K562 (cell line): ENCODE data around the gene DDAH2. TPM values are rescaled to one million over a fixed set of nuclear protein-coding genes. Genes with fewer than 3 reads are reported as not detected.
A peak's percentile ranks its signal among the peaks of the same experiment; 100 is the strongest.

Experiments used
- CBFA2T3 ChIP-seq: fragments of 450-650 bp; IDR thresholded peaks from 2 replicates; pipeline ENCODE4 v1.6.1; 2017
- CEBPZ ChIP-seq: fragments of 150-350 bp; IDR thresholded peaks from 2 replicates; pipeline ENCODE4 v1.6.1; 2014; ENCODE audit warnings: low read depth, mild to moderate bottlenecking, low read length, borderline replicate concordance
- CHD1 ChIP-seq: fragments of 200-600 bp; sonication (generic); IDR thresholded peaks from one replicate; pipeline ENCODE4 v1.6.1; 2012; ENCODE audit warnings: mild to moderate bottlenecking, moderate library complexity, low read length, inconsistent platforms
- CREB1 ChIP-seq, 2 experiments: sonication (generic) in 1 of 2; formaldehyde crosslinking in 1 of 2; IDR thresholded peaks; 2 replicates each; pipeline versions ENCODE4 v1.6.1 to v1.8.0; 2012 to 2022; ENCODE audit warnings: inconsistent platforms in 1 of 2, mild to moderate bottlenecking in 1 of 2, missing genetic modification reagents in 1 of 2, moderate library complexity in 1 of 2
- CREM ChIP-seq: IDR thresholded peaks from 2 replicates; pipeline ENCODE4 v1.6.1; 2014; ENCODE audit warnings: antibody characterized with exemption, low read depth
- ELK1 ChIP-seq: sonication (generic); formaldehyde crosslinking; IDR thresholded peaks from 2 replicates; pipeline ENCODE4 v1.8.1; 2022; ENCODE audit warnings: missing genetic modification reagents
- ETS1 ChIP-seq: conservative IDR thresholded peaks from 2 replicates; pipeline ENCODE4 v1.6.1; 2011; ENCODE audit warnings: low read depth, mild to moderate bottlenecking, low read length; ENCODE audit not compliant: control insufficient read depth
- GTF2F1 ChIP-seq: IDR thresholded peaks from 2 replicates; pipeline ENCODE4 v1.6.1; 2011; ENCODE audit warnings: low read depth, low read length, improper control_type of control experiment
- IRF1 ChIP-seq: sonication (generic); formaldehyde crosslinking; IDR thresholded peaks from 2 replicates; pipeline ENCODE4 v1.8.0; 2022; ENCODE audit warnings: missing genetic modification reagents, mild to moderate bottlenecking, borderline replicate concordance
- KLF16 ChIP-seq: IDR thresholded peaks from 2 replicates; pipeline ENCODE4 v1.6.1; 2016; ENCODE audit warnings: antibody characterized with exemption
- RAD51 ChIP-seq: fragments of 450-650 bp; IDR thresholded peaks from 2 replicates; pipeline ENCODE4 v1.7.1; 2016; ENCODE audit warnings: low read depth, mild to moderate bottlenecking, borderline replicate concordance
- SRSF3 ChIP-seq: fragments of 200-400 bp; formaldehyde crosslinking; IDR thresholded peaks from 2 replicates; pipeline ENCODE4 v1.6.1; 2016; ENCODE audit warnings: mild to moderate bottlenecking, low read length, moderate library complexity; ENCODE audit not compliant: insufficient read depth
- YY1 ChIP-seq, 3 experiments: IDR thresholded peaks; 2 replicates each; pipeline ENCODE4 v1.6.1; 2011; ENCODE audit warnings: low read length in 2 of 3, mild to moderate bottlenecking in 2 of 3, moderate library complexity in 2 of 3, borderline replicate concordance in 1 of 3, control low read depth in 1 of 3, low read depth in 1 of 3; ENCODE audit not compliant: insufficient read depth in 3 of 3, insufficient replicate concordance in 2 of 3, control insufficient read depth in 1 of 3, insufficient read length in 1 of 3; ENCODE audit errors: extremely low read depth in 1 of 3
- ZFP1 ChIP-seq: fragments of 450-650 bp; formaldehyde crosslinking; IDR thresholded peaks from 2 replicates; pipeline ENCODE4 v1.4.0; 2020; ENCODE audit warnings: mild to moderate bottlenecking, mixed read lengths
- ZFPM2 ChIP-seq: fragments of 250-450 bp; sonication (Bioruptor Pico); IDR thresholded peaks from 2 replicates; pipeline ENCODE4 v1.5.1; 2022; ENCODE audit warnings: mild to moderate bottlenecking
- ZNF165 ChIP-seq: fragments of 250-450 bp; sonication (Bioruptor Pico); IDR thresholded peaks from 2 replicates; pipeline ENCODE4 v1.4.0; 2020; ENCODE audit warnings: borderline replicate concordance
- ZNF766 ChIP-seq: fragments of 200-800 bp; sonication (Bioruptor generic); conservative IDR thresholded peaks from 2 replicates; pipeline ENCODE4 v1.6.1; 2016; ENCODE audit warnings: missing genetic modification characterization, missing compliant biosample characterization
- polyA plus RNA-seq, 8 experiments: library from polyadenylated mRNA; depleted of rRNA in 4 of 8; stranded (reverse) in 5 of 8; unstranded in 3 of 8; fragments of >200 nt; fragmentation: Nextera tagmentation in 2 of 8; fragmentation: Illumina TruSeq in 1 of 8; extraction: Ambion mirVana in 2 of 8; extraction: Trizol in 1 of 8; gene quantifications; 2 replicates each; pipeline versions ENCODE4 v1.2.1 to v1.2.3, GENCODE V29; 2011 to 2014; ENCODE audit warnings: inconsistent platforms in 1 of 8, missing spikeins in 1 of 8
- total RNA-seq, 7 experiments: library from RNA; depleted of rRNA in 6 of 7; stranded (reverse); fragments of >200 nt in 6 of 7; fragmentation: Illumina TruSeq in 2 of 7; extraction: Trizol in 2 of 7; gene quantifications; 2 replicates each; pipeline versions ENCODE4 v1.2.1 to v1.2.3, GENCODE V29; 2011 to 2021; ENCODE audit warnings: low replicate concordance in 1 of 7
- TF ChIP-seq, protein P1 (sequence below): fragments of 450-650 bp; IDR thresholded peaks from 2 replicates; pipeline ENCODE4 v1.6.1; 2016; ENCODE audit warnings: missing biosample characterization, missing genetic modification characterization

The DDAH2 gene
- total and polyA plus RNA-seq, 9 of the 15 experiments (the other 6 are each of a cell fraction or from before 2014, with no cell fraction given): 1.8 to 45.4 (median 21.4) TPM

GRCh38 chr6:31701666-31702404 lies 27.3 kb downstream of the DDAH2 start (continued):
- peak; percentile 24 for TF ChIP-seq CHD1
- TF ChIP-seq, protein P1, sequence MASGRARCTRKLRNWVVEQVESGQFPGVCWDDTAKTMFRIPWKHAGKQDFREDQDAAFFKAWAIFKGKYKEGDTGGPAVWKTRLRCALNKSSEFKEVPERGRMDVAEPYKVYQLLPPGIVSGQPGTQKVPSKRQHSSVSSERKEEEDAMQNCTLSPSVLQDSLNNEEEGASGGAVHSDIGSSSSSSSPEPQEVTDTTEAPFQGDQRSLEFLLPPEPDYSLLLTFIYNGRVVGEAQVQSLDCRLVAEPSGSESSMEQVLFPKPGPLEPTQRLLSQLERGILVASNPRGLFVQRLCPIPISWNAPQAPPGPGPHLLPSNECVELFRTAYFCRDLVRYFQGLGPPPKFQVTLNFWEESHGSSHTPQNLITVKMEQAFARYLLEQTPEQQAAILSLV (tag): no peak
- TF ChIP-seq GTF2F1: no peak
- no peak for TF ChIP-seq RAD51
- peak in 1 of 3 experiments; percentile 8 for TF ChIP-seq YY1 (IDR thresholded peaks at IDR 0.05; ENCODE audit: borderline replicate concordance in 1 of 3, control insufficient read depth in 1 of 3, extremely low read depth in 1 of 3, insufficient read depth in 3 of 3, insufficient read length in 1 of 3, insufficient replicate concordance in 2 of 3, low read depth in 1 of 3, low read length in 2 of 3)
- TF ChIP-seq CBFA2T3: no peak
- no peak for TF ChIP-seq ZNF766
- TF ChIP-seq ETS1: 0 out of 2 replicates have a peak, but pooled peaks have one; percentile 22
- no peak for TF ChIP-seq CREB1 (IDR thresholded peaks at IDR 0.05)
- TF ChIP-seq CREB1 (CRISPR knock-in tag; IDR thresholded peaks at IDR 0.05): 0 out of 2 replicates have a peak, but pooled peaks have one; percentile 35
- no peak for TF ChIP-seq IRF1 (CRISPR knock-in tag)
- peak; percentile 45; the same call in 1 of the 2 replicates for TF ChIP-seq CREM
- TF ChIP-seq ZFPM2: no peak
- no peak for TF ChIP-seq KLF16
- no peak for TF ChIP-seq ELK1
- no peak for TF ChIP-seq ZFP1
- TF ChIP-seq SRSF3: no peak
- no peak for TF ChIP-seq ZNF165 (CRISPR knock-in tag)
- no peak for TF ChIP-seq CEBPZ
